ENCODE measurements around the gene FAM131B.
A peak's percentile ranks its signal among the peaks of the same experiment; 100 is the strongest.

FAM131B gene

GRCh38 chr7:143396625-143397556 is 34.4 kb upstream of the FAM131B start:
- no peak for TF ChIP-seq ZNF565 (CRISPR knock-in tag; conservative IDR thresholded peaks at IDR 0.05; ENCODE audit: low read depth)
- no peak for TF ChIP-seq CREB5 (CRISPR knock-in tag; IDR thresholded peaks at IDR 0.05; ENCODE audit: low read depth)
- TF ChIP-seq TSHZ2 (CRISPR knock-in tag; IDR thresholded peaks at IDR 0.05) = no peak
- no peak for TF ChIP-seq ISL1 (CRISPR knock-in tag; IDR thresholded peaks at IDR 0.05)
- TF ChIP-seq POU6F1 (CRISPR knock-in tag; IDR thresholded peaks at IDR 0.05; ENCODE audit: borderline replicate concordance, low read depth) = no peak
- TF ChIP-seq ZFP30 (CRISPR knock-in tag; IDR thresholded peaks at IDR 0.05) = no peak
- no peak for TF ChIP-seq ZC3H10 (CRISPR knock-in tag; IDR thresholded peaks at IDR 0.05)
- no peak for TF ChIP-seq OSR1 (CRISPR knock-in tag; IDR thresholded peaks at IDR 0.05)

GRCh38 chr7:143396182-143396581 is 33.7 kb upstream of the FAM131B start:
- peak; percentile 3 for ATAC-seq

More at GRCh38 chr7:143396625-143397556, 34.4 kb upstream of the FAM131B start:
- ATAC-seq = peak; percentile 0; the same call in 2 of the 3 replicates

GRCh38 chr7:143395187-143396149 is 33.0 kb upstream of the FAM131B start:
- ATAC-seq = peak; percentile 9
- peak; percentile 19; the same call in 1 of the 2 replicates for TF ChIP-seq RARB (CRISPR knock-in tag; IDR thresholded peaks at IDR 0.05)
- no peak for TF ChIP-seq ZNF70 (CRISPR knock-in tag; IDR thresholded peaks at IDR 0.05)

More at GRCh38 chr7:143396182-143396581, 33.7 kb upstream of the FAM131B start:
- TF ChIP-seq SNAI2 (CRISPR knock-in tag; IDR thresholded peaks at IDR 0.05) (no peak), TOX (CRISPR knock-in tag; IDR thresholded peaks at IDR 0.05; ENCODE audit: borderline replicate concordance) (peak; percentile 0; the same call in 1 of the 2 replicates), ZFP30 (CRISPR knock-in tag; IDR thresholded peaks at IDR 0.05) (no peak)

GRCh38 chr7:143394777-143395176 is 32.3 kb upstream of the FAM131B start:
- TF ChIP-seq CREB5 (CRISPR knock-in tag; IDR thresholded peaks at IDR 0.05; ENCODE audit: low read depth) = no peak
- no peak for TF ChIP-seq RARB (CRISPR knock-in tag; IDR thresholded peaks at IDR 0.05)
- TF ChIP-seq POU6F1 (CRISPR knock-in tag; IDR thresholded peaks at IDR 0.05; ENCODE audit: borderline replicate concordance, low read depth) = no peak
- no peak for TF ChIP-seq ZNF565 (CRISPR knock-in tag; conservative IDR thresholded peaks at IDR 0.05; ENCODE audit: low read depth)
- no peak for TF ChIP-seq ESRRG (CRISPR knock-in tag; IDR thresholded peaks at IDR 0.05)
- no peak for TF ChIP-seq SNAI2 (CRISPR knock-in tag; IDR thresholded peaks at IDR 0.05)
- TF ChIP-seq CSDC2 (CRISPR knock-in tag; IDR thresholded peaks at IDR 0.05) = no peak
- no peak for TF ChIP-seq OSR1 (CRISPR knock-in tag; IDR thresholded peaks at IDR 0.05)
- TF ChIP-seq ZFP30 (CRISPR knock-in tag; IDR thresholded peaks at IDR 0.05) = no peak
- no peak for TF ChIP-seq ZFP3 (CRISPR knock-in tag; IDR thresholded peaks at IDR 0.05)
- no peak for TF ChIP-seq GLIS3 (CRISPR knock-in tag; IDR thresholded peaks at IDR 0.05)
- peak; percentile 3 for ATAC-seq

Measured in SK-N-SH treated with all-trans-retinoic acid at 6 μM for 48 hours (cell line).